ENCODE data around the gene DLGAP1.
A peak's percentile ranks its signal among the peaks of the same experiment; 100 is the strongest.

DLGAP1 gene

DNA sequence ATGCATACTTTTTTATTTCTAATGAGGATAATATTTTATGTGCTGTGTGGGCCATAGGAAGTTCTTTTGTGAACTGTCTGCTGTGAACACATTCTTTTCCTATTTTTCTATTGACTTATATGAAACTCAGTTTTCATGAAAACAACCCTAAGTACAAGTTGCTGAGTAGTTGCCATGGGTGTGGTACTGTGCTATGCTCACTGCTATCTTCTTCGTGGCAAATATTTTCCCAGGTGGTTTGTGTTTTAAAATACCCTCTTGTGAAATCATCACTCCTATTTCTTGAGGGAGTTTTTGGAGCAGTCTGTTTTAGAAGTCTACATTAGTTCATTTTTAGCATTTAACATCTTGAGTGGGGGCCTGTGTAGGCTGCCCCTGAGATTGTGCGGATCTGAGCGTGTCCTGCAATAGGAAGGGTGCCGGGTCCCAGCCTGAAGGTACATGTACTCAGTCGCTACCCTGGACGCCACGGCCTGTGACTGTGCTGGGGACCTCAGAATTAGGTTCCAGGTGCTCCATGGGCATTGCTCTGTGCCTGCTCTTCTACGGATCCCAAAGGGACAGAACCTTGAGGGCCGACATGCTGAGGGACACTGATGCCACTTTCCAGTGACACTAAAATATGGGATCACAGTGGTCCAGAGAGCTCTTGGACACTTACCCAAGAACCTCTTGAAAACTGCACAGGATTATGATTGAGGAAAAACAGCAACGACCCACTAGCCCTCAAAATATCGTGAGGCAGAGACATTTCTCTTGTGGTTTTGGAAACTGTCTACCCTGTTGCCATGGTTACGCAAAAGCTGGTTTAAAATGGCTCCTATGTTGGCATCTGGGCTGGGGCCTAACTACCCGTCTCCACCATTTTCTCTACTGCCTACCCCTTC, 524.7 kb downstream of the DLGAP1 start:
- DNase-seq: peak; percentile 21

- DNase-seq: no peak
These were observed 530.7 kb downstream of the DLGAP1 start for GRCh38 chr18:3924455-3924854.

DNA sequence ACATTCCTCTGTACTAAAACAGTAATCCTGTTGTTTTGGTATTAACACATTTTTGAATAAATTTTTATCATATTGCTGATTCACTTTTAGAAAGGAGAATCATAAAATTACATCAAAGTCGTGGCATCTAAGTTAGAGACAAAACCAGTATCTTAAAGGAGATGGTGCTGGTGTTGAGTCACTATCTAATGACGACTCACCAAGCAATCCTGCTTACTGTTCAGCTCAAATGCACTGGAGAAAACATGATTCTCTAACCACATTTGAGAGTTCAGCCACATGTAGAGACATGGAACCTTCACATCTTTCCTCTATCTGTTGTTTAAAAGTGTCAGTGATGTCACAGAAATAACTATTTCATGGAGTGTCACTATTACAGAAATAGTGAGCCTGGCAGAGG, 531.4 kb downstream of the DLGAP1 start:
- DNase-seq: peak; percentile 87

DNA sequence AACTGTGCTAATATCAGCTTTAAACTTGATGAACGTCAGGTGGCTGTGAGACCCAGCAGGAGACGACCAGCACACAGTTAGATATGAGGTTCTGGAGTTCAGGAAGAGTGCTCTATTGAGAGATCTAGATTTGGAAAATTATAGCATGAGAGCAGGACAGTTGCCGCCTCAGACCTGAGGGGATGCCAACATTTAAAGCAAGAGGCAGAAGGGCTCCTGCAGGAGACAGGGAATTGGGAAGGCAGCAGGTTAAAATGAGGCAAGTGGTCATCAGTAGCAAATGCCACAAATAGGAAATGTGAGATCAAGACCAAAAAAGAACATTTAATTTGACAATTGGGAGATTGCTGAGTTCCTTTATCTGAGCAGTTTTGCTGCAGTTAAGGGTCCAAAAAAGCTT, 533.3 kb downstream of the DLGAP1 start:
- DNase-seq: no peak

DNA sequence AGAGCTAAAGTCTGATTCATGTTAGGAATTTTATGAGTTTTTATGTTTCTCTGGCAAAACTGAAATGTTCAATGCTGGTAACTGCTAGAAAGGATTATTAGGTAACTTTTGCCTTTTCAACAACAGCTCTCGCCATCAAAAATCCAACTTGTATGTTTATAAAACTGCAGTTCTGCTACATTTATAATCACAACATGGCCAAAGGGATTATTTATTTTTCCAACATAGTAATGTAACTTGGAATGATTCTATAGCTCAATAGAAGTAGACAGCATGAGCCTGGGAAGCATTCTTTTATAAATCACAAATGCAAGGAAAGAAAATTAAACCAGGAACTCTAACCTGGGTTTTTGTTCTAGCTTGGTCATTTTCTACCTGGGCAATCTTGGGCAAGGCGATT, 534.3 kb downstream of the DLGAP1 start:
- no peak for DNase-seq

DNA sequence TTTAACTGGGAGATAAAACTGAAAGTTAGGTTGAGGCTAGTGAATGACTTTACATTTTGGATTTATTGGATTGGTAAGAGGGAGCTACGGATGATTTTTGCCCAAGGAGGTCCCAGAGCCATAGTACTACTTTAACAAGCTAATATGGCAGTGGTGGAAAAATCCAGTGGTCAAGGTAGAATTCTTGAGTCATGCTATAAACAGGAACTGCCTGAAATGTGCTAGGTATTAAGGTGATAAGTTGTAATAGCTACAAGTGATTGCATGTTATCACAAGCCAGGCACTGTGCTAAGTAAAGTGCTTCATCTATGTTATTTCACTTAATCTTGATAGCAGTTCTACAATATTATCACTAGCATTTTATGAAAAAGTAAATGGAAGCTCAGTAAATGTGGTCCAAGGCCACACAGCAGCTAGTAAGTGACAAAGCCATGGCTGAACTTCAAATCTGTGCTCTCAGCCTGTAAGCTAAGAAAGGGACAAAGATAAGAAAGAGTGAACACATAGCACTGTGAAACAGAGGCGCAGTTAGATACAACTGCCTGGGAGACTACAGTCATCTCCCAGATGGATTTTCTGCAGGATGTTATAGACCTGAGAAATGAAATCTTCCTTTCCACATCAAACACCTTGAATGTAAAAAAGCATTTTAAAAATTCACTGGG, 535.6 kb downstream of the DLGAP1 start:
- no peak for DNase-seq

GRCh38 chr18:3916082-3916481, 539.0 kb downstream of the DLGAP1 start:
- DNase-seq: no peak

GRCh38 chr18:3914833-3915610, 540.1 kb downstream of the DLGAP1 start:
- no peak for DNase-seq

DNA sequence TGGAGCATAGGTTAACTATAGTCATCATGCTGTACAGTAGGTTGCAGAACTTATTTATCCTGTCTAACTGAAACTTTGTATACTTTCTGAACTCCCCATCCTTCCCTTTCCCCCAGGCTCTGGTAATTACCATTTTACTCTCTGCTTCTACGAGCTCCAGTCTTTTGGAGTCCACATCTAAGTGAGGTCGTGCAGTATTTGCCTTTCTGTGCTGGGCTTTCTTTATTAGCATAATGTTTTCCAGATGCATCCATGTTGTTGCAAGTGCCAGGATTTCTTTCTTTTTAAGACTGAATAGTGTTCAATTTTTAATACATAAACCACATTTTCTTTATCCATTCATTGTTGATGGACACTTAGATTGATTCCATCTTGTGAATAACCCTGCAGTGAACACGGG, 541.0 kb downstream of the DLGAP1 start:
- no peak for DNase-seq

GRCh38 chr18:3912705-3913104, 542.4 kb downstream of the DLGAP1 start:
- peak; percentile 55 for DNase-seq

DNA sequence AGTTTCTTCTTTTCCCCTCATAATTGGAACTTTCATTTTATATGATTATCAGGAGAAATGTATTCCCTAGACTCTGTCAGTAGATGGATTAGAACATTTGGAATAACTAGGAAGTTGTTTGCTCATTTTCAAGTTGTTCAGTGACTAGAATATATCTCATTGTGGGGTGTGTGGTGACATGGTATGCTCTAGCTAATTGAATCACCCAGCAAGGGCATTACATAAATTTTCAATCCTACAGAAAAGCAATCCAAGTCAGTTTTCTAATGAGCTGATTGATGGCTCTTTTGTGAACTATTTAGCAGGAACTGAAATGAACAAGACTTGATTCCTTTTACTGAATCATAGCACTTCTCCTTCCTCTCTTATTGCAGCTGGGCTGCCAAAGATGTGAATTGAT, 543.7 kb downstream of the DLGAP1 start:
- DNase-seq: no peak

- peak; percentile 61 for DNase-seq
These were observed 544.6 kb downstream of the DLGAP1 start for GRCh38 chr18:3910512-3910911.

- DNase-seq: no peak
These were observed 547.2 kb downstream of the DLGAP1 start for GRCh38 chr18:3907955-3908354.

DNA sequence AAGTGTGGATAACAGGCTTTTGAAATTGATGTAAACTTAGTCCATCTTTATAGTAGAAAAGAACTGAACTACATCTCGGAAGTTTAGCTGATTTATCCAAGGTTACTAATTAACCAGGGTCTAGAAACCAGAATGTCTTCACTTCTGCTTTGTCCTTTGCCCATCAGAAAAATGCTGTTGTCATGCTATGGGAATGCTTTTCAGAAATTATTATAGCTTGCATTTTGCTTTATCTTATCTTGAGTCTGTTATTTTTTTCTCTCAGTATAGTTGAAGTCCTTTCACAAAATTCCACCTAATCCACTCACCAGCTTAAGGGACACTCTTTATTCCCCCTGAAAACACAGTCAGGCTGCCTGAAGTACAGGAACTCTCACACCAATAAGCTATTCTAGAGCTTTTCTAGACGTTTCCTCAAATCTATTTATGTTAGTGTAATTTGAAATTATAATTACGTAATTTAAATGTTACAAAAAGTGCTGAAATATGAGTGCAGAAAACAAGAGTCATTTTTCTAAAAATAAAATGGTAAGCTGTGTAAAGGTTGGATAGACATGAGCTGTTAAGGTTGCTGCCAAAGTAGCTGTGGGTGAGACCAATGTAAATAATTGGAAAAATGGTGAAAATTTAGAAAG, 548.9 kb downstream of the DLGAP1 start:
- DNase-seq: peak; percentile 53

GRCh38 chr18:3903337-3903736, 551.8 kb downstream of the DLGAP1 start:
- peak; percentile 96 for DNase-seq

GRCh38 chr18:3902676-3903075, 552.4 kb downstream of the DLGAP1 start:
- peak; percentile 74 for DNase-seq

DNA sequence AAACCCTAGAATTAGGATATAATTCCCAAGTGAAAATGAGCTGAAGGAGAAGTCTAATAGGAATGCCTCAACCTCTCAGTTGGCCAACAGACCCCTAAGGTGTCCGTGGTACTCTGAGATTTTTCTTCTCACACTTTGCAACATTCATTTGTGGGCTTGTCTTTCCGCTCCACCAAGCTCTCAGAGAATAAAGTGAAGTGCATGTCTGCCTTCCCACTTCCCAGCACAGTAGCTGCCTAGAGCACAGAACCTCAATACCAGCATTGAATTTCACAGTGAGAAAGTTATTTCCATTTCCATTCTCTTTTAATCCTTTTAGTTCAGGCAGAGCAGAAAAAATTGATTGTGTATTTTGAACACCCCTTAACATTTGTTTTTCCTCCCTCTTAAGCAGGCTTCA, 553.3 kb downstream of the DLGAP1 start:
- no peak for DNase-seq

GRCh38 chr18:3901042-3901441, 554.1 kb downstream of the DLGAP1 start:
- DNase-seq: no peak

GRCh38 chr18:3900327-3900726, 554.8 kb downstream of the DLGAP1 start:
- DNase-seq: no peak

DNA sequence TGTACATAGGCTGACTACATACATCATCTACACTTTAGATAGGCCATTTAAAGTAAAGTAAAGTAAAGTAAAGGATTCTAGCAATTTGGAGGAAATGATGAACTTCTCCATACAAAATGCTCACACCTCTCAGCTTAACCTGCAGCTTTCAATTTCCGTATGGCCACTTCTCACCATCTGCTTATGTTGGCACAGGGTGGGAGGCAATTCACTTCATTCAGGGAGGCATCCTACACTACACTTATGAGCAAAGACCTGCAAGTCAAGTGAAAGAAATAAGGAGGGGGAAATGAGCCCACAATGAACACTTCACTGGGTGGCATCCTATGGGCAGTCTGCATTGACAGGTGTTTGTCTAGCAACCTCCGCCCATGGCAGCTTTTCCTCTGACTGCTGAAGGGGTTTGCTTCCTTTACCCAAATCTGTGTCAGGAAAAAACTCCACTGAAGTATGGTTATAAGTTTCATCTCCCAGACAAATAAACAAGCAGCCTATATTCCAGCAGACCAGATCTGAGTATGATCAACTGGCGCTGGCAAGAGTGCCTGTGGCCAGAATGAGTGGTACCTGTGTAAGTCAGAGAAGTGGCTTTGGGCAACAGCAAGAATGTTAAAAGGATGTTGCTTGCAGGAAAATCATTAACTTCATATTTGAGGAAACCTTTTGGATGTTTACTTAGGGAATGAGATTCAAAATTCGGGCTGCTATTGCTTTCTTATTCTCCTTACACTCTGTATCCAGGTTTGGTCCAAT, 556.1 kb downstream of the DLGAP1 start:
- no peak for DNase-seq

- DNase-seq: no peak
These were observed 563.0 kb downstream of the DLGAP1 start for GRCh38 chr18:3892152-3892551.

DNA sequence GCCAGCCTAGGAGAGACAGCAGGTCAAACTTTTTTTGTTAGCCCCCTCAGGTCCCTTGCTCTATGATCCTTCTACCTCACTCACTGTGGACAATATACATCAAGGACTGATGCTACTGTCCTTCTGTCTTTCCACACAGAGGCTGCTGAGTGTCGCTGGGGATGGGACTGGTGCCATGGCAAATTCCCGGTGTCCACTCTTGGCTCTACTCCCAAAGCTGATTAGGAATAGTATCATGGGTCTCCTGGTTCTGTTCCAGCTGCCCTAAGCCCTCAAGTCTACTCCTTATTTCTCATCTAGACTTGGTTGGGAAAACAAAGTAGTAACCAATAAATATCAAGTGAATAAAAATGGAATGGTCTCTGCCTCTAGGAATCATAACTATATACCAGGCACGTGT, 563.9 kb downstream of the DLGAP1 start:
- DNase-seq: no peak
